Activated T-helper 1 cell treated with Interleukin-2 at 50 U/mL for 16 hours (primary cell): Measurements from ENCODE around the gene C1orf198.

Experiments used
- DNase-seq: peaks from one replicate; pipeline ENCODE4 v3.0.0-alpha.2; 2020; ENCODE audit warnings: low read depth

Gene C1orf198

DNA sequence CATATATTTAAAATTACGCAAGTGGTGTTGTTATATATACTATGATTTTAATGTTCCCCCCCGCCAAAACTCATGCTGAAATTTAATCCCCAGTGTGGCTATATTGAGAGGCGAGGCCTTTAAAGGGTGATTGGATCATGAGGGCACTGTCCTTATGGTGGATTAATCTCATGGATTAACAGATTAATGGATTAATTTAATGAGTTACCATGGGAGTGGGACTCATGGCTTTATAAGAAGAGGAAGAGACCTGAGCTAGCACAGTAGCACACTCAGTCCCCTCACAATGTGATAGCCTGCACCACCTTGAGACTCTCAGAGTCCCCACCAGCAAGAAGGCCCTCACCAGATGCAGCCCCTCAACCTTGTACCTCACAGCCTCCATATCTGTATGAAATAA is 34.8 kb downstream of the C1orf198 start:
- DNase-seq = no peak

DNA sequence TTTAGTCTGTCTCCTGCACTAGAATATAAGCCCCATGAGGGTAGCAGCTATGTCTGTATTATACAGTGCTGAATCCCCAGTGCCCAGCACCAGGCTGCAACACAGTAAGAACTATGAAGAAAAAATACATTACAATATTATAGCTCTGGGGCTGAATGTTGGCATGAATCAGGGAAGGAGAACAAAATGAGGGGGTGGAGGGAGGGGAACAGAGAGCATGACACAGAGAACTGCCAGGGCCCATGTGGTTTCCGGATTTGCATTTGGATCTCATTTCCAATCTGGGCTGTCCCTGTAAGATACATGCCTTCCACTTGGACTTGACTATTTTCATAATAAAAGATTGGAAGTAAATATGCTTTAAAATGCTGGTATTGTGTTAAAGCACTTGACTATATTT is 35.8 kb downstream of the C1orf198 start:
- no peak for DNase-seq

DNA sequence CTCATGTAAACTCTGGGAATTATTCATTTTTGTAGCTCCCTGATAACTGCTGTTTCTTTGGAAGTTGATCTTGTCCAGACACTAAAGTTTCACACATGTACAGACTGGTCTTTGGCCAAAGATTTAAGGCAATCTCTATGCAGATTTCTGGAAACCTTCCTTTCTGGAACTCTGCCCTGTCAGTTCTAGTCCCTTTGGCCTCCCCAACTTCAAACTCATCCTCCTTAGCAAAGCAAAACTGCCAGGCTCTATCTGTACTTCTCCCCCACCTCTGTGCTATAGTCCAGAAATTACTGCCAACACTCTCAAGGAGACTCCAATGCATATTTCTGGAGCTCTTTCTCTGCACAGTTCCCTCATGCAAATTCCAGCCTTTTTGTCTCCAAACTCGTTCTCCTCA is 36.5 kb downstream of the C1orf198 start:
- no peak for DNase-seq

DNA sequence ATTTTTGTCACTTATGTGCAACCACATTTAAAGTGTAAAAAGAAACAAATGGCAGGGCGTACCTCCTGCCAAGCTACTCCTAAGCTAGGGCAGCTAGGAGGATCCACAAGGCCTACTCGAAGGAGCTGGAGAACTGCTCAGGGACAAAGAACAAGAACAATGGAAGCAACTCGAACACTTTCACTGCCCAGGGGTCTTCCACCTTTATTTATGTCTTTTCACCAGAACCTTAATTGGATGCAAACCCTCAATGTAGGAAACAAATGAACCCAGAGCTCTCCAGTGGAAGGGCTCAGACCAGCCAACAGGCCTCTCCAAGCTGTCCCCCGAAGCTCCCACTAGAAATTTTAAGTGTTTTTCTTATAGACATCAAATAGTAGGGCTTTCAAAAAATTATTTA is 39.9 kb downstream of the C1orf198 start:
- DNase-seq = no peak

DNA sequence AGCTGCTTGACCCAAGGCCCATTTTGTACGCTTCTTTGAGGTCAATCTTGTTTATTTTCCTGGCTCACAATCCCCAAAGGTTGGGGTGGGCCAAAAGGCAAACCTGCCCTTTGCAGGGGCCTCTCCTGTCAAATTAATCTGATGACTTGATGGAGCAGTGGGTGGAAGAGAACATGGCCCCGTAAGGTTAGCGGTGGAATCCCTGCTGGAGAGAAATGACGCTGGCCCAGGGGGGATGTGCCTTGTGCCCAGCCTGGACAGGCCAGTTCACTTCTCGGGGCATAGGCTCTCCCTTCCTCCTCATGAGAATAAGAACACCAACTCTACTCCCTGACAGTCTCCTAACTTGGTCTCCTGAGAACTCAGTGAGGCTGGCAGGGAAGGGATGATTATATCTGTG is 40.5 kb downstream of the C1orf198 start:
- DNase-seq = no peak

DNA sequence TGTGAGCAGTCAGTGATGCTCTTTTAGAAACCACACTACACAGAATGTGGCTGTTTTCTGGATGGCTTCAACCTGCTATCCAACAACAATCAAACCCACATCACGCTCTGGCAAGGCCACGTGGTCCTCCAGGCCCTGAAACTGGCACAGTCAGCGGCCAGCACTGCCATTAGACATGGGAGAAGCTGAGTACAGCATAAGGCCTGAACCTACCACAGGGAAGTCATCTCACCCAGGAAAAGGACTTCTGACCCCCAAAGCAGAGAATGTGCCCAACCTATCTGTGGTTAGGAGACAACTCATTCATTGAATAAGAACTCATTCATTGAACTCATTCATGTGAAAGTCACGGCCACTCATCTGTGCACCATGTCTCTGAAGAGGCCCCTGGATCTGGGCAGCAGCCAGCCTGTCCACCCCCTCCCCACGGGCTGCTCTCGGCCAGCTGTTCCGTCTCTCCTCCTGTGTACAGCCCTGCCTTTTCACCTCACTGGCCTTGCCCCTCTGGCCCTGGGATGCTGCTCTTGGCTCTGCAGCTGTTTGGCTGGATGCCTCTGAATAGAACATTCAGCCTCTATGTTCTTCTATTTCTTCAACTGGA is 41.1 kb downstream of the C1orf198 start:
- no peak for DNase-seq

DNA sequence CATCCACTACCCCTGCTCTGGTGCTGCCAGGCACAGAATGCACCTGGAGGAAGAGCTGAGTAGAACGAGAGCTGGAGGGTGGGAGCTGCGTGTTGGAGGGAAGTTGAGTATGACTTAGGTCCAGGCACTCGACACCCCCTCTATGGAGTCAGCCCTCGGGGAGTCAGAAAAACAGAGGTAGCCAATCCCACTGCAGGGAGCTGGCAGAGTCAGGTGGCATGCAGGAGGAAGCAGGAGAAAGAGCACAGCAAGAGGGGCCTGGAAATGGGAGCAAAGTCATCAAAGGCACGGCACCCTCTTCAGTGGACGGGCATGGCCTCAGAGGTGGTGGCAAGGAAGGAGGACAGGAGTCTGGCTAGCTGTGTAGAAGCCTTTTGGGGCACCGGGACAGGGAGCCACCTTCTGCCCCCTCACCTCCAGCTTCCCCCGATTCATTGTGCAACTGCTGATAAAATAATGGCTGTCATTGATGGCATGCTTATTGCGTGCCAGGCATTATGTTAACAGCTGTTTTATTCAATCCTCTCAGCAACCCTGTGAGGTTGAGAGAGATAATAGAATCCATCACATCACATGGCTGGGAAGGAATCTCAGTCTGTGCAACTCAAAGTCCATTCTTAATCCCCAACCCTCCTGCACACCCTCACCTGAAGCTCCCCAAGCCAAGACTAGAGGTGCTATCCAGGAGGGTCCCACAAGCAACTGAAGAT is 42.0 kb downstream of the C1orf198 start:
- DNase-seq = no peak

DNA sequence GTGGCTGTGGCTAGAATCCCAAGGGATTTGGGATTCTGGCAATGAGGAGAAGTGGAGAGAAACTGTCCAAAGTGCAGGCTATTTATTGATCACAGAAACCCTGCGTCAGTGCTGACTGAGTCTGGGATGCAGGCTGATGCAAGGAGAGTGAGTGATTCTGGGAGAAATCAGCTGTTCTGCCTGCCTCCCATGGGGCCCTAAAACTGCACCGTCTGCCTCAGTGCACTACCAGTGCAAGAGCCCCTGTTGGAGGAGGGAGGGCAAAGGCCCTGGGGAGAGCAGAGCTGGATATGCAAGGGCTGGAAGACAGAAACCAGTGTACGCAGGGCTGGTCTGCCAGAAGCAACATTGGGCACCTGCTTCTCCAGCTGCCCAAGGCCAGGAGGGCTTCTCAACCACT is 42.6 kb downstream of the C1orf198 start:
- no peak for DNase-seq

DNA sequence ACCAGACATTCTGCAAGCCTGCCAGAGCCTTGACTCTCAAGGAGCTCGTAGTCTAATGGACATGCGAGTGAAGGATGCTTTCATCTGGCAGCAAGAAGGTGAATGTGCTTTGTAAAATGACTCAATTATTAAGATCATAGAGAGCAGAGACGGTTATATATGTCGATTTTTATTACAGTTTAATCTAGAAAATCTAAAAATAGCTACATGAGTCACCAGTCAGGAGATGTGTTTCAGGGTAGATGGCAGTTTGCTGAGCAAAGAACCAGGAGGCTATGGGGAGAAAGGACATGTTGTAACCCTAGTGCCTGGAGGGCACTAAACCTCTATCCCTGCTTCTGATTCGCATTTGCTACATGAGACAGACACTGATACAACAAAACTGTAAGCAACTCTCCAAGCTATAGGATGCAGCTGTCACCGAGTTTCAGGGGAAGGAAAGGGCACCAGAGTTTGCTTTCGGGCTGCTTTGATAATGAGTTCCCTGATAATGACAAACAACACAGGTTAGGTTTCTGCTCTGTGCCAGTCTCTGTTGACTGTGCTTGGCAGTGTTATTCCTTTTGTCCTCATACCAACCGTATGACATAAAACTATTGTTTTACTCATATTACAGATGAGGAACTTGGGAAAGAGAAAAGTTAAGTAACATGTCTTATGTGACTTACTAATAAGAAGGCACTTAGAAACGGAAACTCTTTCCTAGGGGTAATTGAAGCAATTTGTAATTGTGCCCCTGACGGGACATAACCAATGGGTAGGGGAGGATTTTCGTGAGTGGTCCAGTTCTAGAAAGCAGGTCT is 43.2 kb downstream of the C1orf198 start:
- no peak for DNase-seq

DNA sequence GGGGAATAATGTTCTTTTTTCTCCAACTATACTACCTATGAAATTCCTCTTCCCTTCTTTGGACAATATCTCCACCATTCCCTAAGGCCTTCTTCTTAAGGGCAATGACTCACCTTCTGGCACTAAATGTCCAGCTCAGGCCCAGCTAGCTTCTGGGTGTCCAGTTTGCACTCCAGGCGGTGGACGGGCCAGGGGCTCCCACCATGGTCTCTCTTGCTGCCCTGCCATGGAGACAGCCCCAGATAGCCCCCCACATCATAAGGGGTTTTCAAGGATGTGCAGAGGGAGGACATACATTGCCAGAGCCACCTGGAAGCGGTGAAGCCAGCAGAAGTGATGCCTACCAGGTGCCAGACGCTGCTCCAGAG is 43.8 kb downstream of the C1orf198 start:
- DNase-seq = no peak

DNA sequence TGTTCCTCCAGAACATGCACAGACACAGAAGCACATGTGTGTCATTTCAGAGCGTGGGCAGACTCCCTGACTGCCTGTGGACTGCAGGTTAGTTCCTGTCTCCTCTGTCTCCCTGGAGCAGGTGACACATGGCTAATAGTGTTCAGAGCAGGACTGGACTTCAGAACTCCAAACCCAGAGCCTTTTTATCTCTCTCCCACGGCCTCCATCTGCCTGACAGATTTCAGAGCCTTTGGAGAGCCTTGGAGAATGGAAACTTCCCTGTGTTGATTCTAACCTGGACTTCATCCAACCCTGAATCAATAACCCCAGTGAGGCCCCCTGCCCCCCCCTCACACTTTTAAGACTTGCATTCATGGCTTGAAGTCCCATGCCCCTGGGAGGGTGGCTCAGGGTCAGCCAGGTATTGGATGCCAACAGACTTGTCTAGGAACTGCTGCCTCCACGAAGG is 44.4 kb downstream of the C1orf198 start:
- DNase-seq = no peak

DNA sequence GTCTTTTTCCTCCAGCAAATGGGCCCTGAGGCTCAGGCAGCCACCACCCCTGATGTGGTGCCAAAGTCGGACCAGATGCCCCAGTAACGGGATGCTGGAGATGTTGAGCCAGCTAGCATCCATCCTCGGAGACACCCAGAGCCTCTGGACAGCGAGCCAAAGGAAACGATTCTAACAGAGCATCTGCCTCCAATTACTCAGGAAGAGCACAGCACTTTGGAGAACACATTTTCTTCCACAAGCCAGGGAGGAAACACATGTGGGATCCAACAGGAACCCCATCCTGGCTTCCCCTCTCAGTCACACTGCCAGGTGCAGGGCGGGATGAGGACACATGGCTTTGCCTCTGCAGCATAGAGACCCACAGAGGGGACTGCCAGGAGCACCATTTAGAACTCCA is 44.9 kb downstream of the C1orf198 start:
- DNase-seq = no peak

DNA sequence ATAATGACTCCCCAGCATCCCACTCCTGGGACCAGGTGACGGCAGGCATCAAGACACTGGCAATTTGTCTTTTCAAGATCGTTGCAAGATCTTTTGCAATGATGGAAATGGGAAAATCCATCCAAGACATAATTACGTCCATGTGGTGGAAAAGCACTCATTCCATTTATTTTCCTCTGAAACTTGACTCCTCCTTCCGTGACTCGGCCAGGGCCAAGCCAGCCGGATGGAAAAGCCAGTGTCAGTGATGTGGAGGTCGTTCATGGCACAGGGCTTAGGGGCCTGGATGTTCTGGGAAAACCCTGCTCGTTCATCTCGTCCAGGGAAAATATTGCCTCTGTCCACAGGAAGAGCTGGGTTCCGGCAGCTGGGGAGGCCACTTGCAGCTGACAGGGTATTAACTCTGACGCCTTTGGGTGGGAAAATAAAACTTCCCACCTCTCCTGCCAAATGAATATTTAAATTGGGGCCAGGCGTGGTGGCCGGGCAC is 46.2 kb downstream of the C1orf198 start:
- no peak for DNase-seq

DNA sequence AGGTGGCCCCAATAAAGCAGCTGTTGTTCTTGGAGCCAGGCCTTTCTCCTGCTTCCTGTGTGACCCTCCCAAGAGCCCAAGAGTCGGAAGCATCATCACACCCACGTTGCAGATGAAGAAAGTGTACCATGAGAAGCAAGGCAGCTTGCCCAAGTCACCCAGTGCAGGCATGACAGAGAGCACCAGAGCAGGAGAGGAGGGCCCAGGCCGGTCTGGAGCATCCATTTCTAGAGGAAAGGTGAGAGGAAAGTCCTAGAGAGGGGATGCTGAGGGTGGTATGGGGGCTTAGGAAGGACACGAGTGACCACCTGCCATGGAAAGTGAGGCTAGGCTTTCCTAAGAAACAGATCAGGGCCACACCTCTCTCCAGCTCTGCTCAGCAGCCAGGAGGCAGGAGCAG is 47.0 kb downstream of the C1orf198 start:
- DNase-seq = no peak

DNA sequence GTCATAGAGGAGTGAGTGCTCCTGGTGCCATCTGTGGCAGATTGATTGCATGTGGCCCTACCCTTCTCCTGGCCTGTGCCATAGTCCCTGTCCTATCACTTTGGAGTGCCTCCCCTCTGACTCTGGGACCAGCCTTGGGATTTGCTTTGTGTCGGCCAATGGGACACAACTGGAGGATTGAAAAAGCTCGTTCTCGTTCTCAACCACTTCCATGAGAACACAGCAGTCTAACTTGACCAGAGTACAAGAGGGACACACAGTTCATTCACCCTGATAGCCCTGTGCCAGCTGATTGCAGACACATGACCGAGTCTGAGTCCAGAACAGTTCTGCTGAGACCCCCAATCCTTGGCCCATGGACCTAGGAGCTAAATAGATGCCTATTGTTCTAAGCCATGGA is 47.8 kb downstream of the C1orf198 start:
- no peak for DNase-seq

DNA sequence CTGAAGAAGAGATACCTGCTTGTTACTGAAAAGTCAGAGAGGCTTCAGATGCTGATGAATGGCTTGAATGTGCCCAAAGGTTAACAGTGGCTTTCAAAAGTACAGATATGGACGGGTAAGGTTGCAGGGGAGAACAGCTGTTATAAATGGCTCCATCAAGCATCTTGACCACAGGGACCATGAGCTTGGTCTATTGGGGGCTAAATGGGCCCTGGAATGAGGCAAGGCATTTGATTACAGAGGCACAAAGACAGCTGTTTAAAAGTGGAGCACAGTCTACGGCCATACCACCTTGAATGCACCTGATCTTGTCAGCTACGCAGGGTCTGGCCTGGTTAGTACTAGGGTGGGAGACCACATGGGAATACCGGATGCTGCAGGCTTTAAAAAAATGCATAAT is 48.3 kb downstream of the C1orf198 start:
- no peak for DNase-seq

DNA sequence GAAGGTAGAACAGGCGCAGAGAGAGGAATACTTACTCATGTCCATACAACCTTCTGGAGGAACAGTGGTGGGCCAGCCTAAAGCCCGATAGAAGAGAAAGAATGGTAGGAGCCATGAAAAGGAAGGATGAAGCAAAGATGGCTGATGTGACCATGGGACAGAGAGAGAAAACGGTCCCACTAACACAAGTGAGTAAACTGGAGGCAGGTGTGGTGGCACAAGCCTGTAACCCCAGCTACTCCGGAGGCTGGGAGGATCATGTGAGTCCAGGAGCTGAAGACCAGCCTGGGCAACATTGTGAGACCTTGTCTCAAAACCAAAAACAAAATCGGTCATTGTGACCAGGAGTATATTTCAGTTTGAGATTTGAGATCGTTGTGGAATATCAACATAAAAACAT is 49.4 kb downstream of the C1orf198 start:
- DNase-seq = no peak

DNA sequence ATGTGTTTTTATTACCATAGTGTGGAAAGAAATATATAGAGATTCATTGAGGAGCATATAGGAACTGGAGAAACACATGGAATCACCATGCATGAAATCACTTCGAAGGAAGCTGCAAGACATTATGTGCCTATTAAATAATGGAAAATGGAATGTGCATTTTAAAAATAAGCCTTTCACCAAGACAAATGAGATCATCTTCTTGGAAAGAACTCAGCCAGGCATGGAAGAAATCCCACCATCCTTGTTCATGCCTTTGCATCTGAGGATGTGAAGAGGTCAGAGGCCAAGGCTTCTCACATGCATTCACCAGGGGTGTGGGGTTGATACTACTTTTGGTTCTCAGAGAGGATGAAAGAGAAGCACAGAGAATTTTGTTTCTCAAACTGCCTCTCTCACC is 50.0 kb downstream of the C1orf198 start:
- no peak for DNase-seq

DNA sequence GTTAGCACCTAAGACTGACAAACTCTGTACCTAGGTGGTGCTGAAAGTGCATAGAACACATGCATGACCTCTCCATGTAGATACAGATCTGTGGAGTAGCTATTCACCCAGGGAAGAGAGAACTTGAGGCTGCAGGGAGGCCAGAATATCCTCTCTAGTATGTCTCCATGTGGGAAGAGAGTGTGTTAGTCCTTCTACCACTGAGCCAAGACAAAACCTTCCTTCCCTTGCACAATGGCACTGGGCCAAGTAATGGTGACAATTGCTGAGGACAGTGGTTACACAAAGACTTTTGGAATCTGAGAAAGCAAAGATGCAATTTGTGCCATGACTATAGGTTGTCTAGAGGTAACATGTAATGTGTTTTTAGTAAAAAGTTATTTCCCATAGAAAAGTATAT is 52.3 kb downstream of the C1orf198 start:
- no peak for DNase-seq

DNA sequence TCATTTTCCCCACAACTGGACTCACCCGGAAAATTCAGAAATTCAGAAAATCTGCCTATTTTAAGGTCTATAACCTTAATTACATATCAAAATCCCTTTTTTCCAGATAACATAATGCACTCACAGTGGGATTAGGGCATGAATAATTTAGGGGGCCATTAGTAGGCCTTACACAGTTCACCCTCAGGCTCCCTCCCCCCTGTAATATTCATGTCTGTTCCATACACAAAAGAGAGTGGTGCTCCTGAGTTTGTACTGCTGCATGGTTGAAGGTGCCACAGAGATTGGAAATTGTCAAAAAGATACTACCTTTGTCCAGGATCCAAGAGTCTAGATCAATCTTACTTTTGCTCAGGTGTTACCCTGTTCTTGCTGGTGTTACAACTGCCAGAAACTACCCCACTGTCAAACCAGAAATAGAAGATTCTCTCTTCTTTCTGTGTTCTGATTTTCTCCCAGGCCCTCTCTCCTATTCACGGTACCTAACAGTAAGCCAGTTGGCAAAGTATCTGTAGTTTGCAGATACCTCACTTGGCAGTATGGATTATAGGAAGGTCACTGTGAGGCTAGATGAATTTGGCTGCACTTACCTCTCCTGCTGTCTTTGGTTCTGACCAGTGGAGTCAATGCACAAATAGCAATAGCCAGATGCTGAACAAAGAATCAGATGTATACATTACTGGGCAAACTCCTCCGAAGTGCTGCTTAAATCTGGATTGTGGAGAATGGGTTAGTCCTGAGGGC is 53.2 kb downstream of the C1orf198 start:
- no peak for DNase-seq

DNA sequence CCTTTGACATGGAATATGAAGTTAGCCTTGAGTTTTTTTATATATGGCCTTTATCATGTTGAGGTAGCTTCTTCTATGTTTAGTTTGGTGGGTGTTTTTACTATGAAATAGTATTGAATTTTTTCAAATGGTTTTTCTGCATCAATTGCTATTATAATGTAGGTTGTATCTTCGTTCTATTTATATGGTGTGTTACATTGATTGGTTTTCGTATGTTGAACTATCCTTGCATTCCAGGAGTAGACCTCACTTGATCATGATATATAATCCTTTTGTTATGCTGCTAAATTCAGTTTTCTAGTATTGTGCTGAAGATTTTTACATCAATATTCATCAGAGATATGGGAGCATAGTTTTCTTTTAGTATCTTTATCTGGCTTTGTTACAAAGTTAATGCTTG is 55.8 kb downstream of the C1orf198 start:
- no peak for DNase-seq

DNA sequence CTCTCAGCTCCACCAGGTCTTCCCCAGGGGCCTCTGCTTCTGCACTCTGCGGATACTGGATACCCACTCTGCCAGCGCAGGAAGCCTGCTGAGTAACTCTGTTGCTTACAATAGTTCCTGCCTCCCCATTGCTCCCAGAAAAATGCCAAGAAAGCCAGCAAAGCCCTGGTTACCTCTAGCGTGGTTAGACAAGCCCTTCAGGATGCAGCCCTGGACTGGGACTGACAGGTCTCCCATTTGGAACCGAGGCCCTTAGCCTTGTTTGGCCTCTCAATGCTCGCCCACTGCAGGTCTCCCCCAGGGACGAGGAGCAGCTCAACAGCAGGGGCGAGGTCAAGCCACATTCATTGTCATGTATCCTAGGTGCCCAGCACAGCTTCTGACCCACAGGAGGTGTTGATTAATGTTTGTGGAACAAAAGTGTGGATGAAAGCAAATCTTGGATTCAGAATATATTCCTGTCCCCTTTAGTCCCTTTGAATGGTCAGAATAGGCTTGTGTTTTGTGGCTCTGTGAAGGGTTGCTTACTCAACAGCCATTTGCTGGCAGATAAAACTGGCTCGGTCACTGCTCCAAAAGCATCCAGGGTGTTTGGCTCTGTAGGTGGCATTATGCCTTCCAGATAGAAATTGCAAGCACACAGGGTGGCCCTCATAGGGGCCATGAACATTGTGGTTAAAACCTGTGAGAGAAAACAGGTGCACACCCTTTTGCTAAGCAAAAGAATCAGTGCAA is 58.9 kb downstream of the C1orf198 start:
- DNase-seq = no peak
